ENCODE measurements around the gene ZIC2. TPM values are rescaled to one million over a fixed set of nuclear protein-coding genes. Genes with fewer than 3 reads are reported as not detected.

ZIC2 gene
- total RNA-seq, 1 experiment from 2014 or later = 305 TPM

GRCh38 chr13:99938635-99939034 lies 42.9 kb upstream of the ZIC2 start:
- intact Hi-C loops (cut with micrococcal nuclease; ENCODE audit: unreplicated experiment) = no loop called here
- POLR2A ChIA-PET (ENCODE audit: low non-redundant PET) = no interaction called here

GRCh38 chr13:99941086-99941485 lies 40.5 kb upstream of the ZIC2 start:
- BruUV-seq (replicated peaks) = no TSS peak
- Histone ChIP-seq H3K27me3 (replicated peaks; ENCODE audit: insufficient read depth, low read depth, low read length, poor library complexity) (no peaks in the 10 kb centered on the region), H3K36me3 (ENCODE audit: insufficient read depth, low read length, poor library complexity, severe bottlenecking) (no peaks in the 10 kb centered on the region), H3K9me3 (ENCODE audit: low read depth, low read length, poor library complexity, severe bottlenecking) (no peaks in the 10 kb centered on the region), H3K4me1 (ENCODE audit: insufficient read depth, low read length, poor library complexity, severe bottlenecking) (no peaks in the 10 kb centered on the region), H3K27ac (ENCODE audit: low read depth, low read length, poor library complexity, severe bottlenecking) (no peak overlapping the region), H3K4me3 (ENCODE audit: low read depth, low read length, poor library complexity, severe bottlenecking) (no peak overlapping the region)
- TF ChIP-seq EZH2 (IDR thresholded peaks at IDR 0.05; ENCODE audit: borderline replicate concordance, low read depth, low read length, poor library complexity, severe bottlenecking) = no peak
- TF ChIP-seq, protein P1, sequence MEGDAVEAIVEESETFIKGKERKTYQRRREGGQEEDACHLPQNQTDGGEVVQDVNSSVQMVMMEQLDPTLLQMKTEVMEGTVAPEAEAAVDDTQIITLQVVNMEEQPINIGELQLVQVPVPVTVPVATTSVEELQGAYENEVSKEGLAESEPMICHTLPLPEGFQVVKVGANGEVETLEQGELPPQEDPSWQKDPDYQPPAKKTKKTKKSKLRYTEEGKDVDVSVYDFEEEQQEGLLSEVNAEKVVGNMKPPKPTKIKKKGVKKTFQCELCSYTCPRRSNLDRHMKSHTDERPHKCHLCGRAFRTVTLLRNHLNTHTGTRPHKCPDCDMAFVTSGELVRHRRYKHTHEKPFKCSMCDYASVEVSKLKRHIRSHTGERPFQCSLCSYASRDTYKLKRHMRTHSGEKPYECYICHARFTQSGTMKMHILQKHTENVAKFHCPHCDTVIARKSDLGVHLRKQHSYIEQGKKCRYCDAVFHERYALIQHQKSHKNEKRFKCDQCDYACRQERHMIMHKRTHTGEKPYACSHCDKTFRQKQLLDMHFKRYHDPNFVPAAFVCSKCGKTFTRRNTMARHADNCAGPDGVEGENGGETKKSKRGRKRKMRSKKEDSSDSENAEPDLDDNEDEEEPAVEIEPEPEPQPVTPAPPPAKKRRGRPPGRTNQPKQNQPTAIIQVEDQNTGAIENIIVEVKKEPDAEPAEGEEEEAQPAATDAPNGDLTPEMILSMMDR (conservative IDR thresholded peaks at IDR 0.05; ENCODE audit: low read depth, low read length) = no peak
- intact Hi-C loops (cut with micrococcal nuclease; ENCODE audit: unreplicated experiment) = no loop called here
- DNase-seq (ENCODE audit: low spot score) = no peak
- CTCF ChIA-PET = no interaction called here
- POLR2A ChIA-PET (ENCODE audit: low non-redundant PET) = no interaction called here

More at GRCh38 chr13:99938635-99939034, 42.9 kb upstream of the ZIC2 start:
- CTCF ChIA-PET = no interaction called here
- no peaks in the 10 kb centered on the region for H3K27me3 ChIP-seq (replicated peaks; ENCODE audit: insufficient read depth, low read depth, low read length, poor library complexity)
- no peak overlapping the region for H3K4me3 ChIP-seq (ENCODE audit: low read depth, low read length, poor library complexity, severe bottlenecking)
- no peaks in the 10 kb centered on the region for H3K4me1 ChIP-seq (ENCODE audit: insufficient read depth, low read length, poor library complexity, severe bottlenecking)
- no peak for DNase-seq (ENCODE audit: low spot score)
- H3K27ac ChIP-seq (ENCODE audit: low read depth, low read length, poor library complexity, severe bottlenecking) = no peak overlapping the region
- H3K9me3 ChIP-seq (ENCODE audit: low read depth, low read length, poor library complexity, severe bottlenecking) = no peaks in the 10 kb centered on the region
- no peaks in the 10 kb centered on the region for H3K36me3 ChIP-seq (ENCODE audit: insufficient read depth, low read length, poor library complexity, severe bottlenecking)
- no peak for TF ChIP-seq EZH2 (IDR thresholded peaks at IDR 0.05; ENCODE audit: borderline replicate concordance, low read depth, low read length, poor library complexity, severe bottlenecking)
- TF ChIP-seq, protein P1 (conservative IDR thresholded peaks at IDR 0.05; ENCODE audit: low read depth, low read length) = no peak
- no TSS peak for BruUV-seq (replicated peaks)

DNA sequence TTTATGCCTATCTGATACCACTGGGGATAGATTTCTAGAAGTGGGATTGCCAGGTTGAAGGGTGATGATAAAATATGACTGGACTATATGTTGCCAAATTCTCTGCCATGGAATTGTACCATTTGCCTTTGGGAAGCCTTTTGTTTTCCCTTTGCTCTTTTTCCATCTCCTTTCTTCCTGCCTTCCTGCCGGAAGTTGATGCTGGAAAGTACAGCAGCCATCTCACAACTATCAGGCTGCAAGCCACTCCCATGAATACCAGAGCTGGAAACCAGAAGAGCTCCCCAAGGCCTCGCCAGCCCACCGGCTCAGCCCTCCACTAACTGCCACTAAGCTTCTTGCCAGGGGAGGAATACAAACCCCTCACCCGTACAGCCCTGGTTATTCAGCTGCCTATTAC lies 39.7 kb upstream of the ZIC2 start:
- TF ChIP-seq, protein P1 (conservative IDR thresholded peaks at IDR 0.05; ENCODE audit: low read depth, low read length) = no peak
- TF ChIP-seq EZH2 (IDR thresholded peaks at IDR 0.05; ENCODE audit: borderline replicate concordance, low read depth, low read length, poor library complexity, severe bottlenecking) = no peak
- ChIA-PET POLR2A (ENCODE audit: low non-redundant PET) (no interaction called here), CTCF (no interaction called here)
- Histone ChIP-seq H3K27me3 (replicated peaks; ENCODE audit: insufficient read depth, low read depth, low read length, poor library complexity) (no peaks in the 10 kb centered on the region), H3K4me1 (ENCODE audit: insufficient read depth, low read length, poor library complexity, severe bottlenecking) (no peaks in the 10 kb centered on the region), H3K4me3 (ENCODE audit: low read depth, low read length, poor library complexity, severe bottlenecking) (no peak overlapping the region), H3K27ac (ENCODE audit: low read depth, low read length, poor library complexity, severe bottlenecking) (no peak overlapping the region), H3K36me3 (ENCODE audit: insufficient read depth, low read length, poor library complexity, severe bottlenecking) (no peaks in the 10 kb centered on the region), H3K9me3 (ENCODE audit: low read depth, low read length, poor library complexity, severe bottlenecking) (no peaks in the 10 kb centered on the region)
- DNase-seq (ENCODE audit: low spot score) = no peak
- intact Hi-C loops (cut with micrococcal nuclease; ENCODE audit: unreplicated experiment) = no loop called here
- BruUV-seq (replicated peaks) = no TSS peak

Data from A673 (cell line).